SU-DHL-6 (cell line): ENCODE results near the gene ADGRD1.

Source experiments
- H2AFZ ChIP-seq: fragments of 200-600 bp; sonication (generic); 2 replicates; pipeline ENCODE4 v1.6.1; 2014; ENCODE audit warnings: low read depth, mild to moderate bottlenecking, moderate library complexity, mixed read lengths, antibody characterized with exemption, low read length; ENCODE audit not compliant: severe bottlenecking
- H3F3A ChIP-seq: fragments of 200-600 bp; shearing (Covaris generic); 2 replicates; pipeline ENCODE4 v1.6.0; 2016; ENCODE audit warnings: antibody characterized with exemption, mild to moderate bottlenecking; ENCODE audit not compliant: insufficient read depth
- H3K27ac ChIP-seq: fragments of 200-600 bp; sonication (generic); 2 replicates; pipeline ENCODE4 v1.5.1; 2016; ENCODE audit warnings: low read depth, mild to moderate bottlenecking, low read length, moderate library complexity, mixed read lengths
- H3K27me3 ChIP-seq: fragments of 200-600 bp; sonication (generic), shearing (Covaris generic); 2 replicates; pipeline ENCODE4 v1.6.0; 2014; ENCODE audit warnings: mild to moderate bottlenecking, low read length
- H3K36me3 ChIP-seq: fragments of 200-600 bp; sonication (generic); 2 replicates; pipeline ENCODE4 v1.6.1; 2014; ENCODE audit warnings: mild to moderate bottlenecking, low read length, mixed read lengths
- H3K4me2 ChIP-seq: fragments of 300-600, 200-600 bp; shearing (Covaris generic), sonication (generic); 2 replicates; pipeline ENCODE4 v1.6.0; 2014; ENCODE audit warnings: low read length, low read depth, mild to moderate bottlenecking; ENCODE audit not compliant: poor library complexity, severe bottlenecking
- H3K4me3 ChIP-seq: fragments of 200-600 bp; sonication (generic); 2 replicates; pipeline ENCODE4 v1.5.1; 2014; ENCODE audit warnings: antibody characterized with exemption, low read length, mild to moderate bottlenecking, mixed read lengths; ENCODE audit not compliant: insufficient read depth, poor library complexity, severe bottlenecking
- H3K79me2 ChIP-seq: fragments of 200-600 bp; sonication (generic); 2 replicates; pipeline ENCODE4 v1.6.1; 2014; ENCODE audit warnings: mild to moderate bottlenecking, low read length, moderate library complexity; ENCODE audit not compliant: insufficient read depth
- H3K9ac ChIP-seq: fragments of 200-600 bp; sonication (generic); 2 replicates; pipeline ENCODE4 v1.7.0; 2014; ENCODE audit warnings: mild to moderate bottlenecking, low read length
- H3K9me2 ChIP-seq: fragments of 200-600 bp; sonication (generic); replicated peaks from 2 replicates; pipeline ENCODE4 v1.6.1; 2014; ENCODE audit warnings: low read length; ENCODE audit not compliant: insufficient read depth
- H3K9me3 ChIP-seq: fragments of 200-600 bp; sonication (generic); 2 replicates; pipeline ENCODE4 v1.6.1; 2014; ENCODE audit warnings: low read length, mixed read lengths; ENCODE audit not compliant: insufficient read depth
- H4K20me1 ChIP-seq: fragments of 200-600 bp; sonication (generic); 2 replicates; pipeline ENCODE4 v1.6.1; 2014; ENCODE audit warnings: low read depth, mild to moderate bottlenecking, antibody characterized with exemption, low read length, moderate library complexity, mixed read lengths
- EZH2phosphoT487 ChIP-seq: fragments of 200-600 bp; sonication (generic), shearing (Covaris generic); conservative IDR thresholded peaks from 2 replicates; pipeline ENCODE4 v1.6.1; 2018; ENCODE audit warnings: mild to moderate bottlenecking, antibody characterized with exemption, low read length, moderate library complexity, mixed read lengths
- TF ChIP-seq, protein P1 (sequence below): fragments of 200-600 bp; sonication (generic); IDR thresholded peaks from one replicate; pipeline ENCODE4 v1.5.1; 2017; ENCODE audit warnings: antibody characterized with exemption, mild to moderate bottlenecking, low read length, moderate library complexity; ENCODE audit not compliant: insufficient read depth, poor library complexity, severe bottlenecking

The ADGRD1 gene

DNA sequence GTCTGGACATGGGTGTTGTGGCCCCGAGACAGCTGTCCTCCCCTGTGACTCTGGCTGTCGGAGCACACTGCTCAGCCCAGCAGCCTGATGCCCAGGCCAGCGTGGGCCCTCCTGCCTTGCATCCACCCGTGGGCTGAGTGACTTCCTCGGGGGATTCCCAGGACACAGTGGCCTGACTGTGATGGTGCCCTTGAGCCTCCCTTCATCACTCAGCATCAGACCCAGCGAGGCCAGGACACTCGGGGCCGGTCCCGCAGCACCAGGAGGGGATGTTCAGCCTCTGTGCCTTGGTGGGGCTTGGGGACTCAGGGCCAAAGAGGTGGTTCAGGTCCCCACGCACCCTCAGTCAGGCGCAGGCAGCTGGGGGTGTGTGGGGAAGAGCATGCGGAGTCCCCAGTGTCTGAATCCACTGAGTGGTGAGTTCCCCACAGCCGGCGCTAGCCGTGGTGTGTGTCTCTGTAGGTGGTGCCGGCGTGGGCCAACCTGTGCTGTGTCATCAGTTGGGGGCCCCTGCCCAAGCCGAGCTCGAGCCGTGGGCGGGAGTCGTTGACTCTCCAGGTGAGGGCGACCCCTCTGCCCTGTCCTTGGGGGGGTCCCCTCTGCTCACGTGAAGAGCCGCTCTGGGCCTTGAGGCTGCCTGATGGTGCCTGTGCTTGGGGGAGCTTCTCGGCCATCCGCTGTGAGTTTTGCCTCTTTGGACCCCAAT lies 185.8 kb downstream of the ADGRD1 start:
- Histone ChIP-seq H3K4me2 (no peak overlapping the region), H3K79me2 (no peaks in the 10 kb centered on the region), H3K4me3 (no peak overlapping the region)

DNA sequence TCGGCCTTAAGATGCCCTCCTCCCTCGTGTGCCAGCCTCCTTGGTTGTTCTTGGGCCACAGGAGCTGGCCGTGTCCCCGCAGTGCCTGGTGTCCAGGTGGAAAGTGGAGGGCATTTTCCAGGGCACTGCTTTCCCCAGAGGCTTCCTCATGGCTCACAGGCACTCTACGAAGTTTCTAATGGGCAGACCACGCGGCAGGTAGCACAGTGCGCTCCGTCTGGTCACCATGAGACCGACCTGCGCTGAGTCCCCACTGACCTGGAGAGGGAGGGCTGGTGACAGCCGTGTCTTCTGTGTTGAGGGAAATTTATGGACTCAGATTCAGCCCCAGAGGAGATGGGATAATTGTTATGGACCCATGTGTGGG lies 186.3 kb downstream of the ADGRD1 start:
- H3K27ac ChIP-seq = no peak overlapping the region
- no peaks in the 10 kb centered on the region for H4K20me1 ChIP-seq
- H3K9ac ChIP-seq = no peak overlapping the region
- H3K9me2 ChIP-seq = no peaks in the 10 kb centered on the region
- no peak overlapping the region for H2AFZ ChIP-seq
- H3K27me3 ChIP-seq = no peaks in the 10 kb centered on the region
- no peaks in the 10 kb centered on the region for H3K9me3 ChIP-seq
- no peaks in the 10 kb centered on the region for H3K79me2 ChIP-seq
- H3F3A ChIP-seq = no peaks in the 10 kb centered on the region
- no peak overlapping the region for H3K4me2 ChIP-seq
- H3K4me3 ChIP-seq = no peak overlapping the region
- H3K36me3 ChIP-seq = no peaks in the 10 kb centered on the region
- no peak for TF ChIP-seq EZH2phosphoT487
- TF ChIP-seq, protein P1, sequence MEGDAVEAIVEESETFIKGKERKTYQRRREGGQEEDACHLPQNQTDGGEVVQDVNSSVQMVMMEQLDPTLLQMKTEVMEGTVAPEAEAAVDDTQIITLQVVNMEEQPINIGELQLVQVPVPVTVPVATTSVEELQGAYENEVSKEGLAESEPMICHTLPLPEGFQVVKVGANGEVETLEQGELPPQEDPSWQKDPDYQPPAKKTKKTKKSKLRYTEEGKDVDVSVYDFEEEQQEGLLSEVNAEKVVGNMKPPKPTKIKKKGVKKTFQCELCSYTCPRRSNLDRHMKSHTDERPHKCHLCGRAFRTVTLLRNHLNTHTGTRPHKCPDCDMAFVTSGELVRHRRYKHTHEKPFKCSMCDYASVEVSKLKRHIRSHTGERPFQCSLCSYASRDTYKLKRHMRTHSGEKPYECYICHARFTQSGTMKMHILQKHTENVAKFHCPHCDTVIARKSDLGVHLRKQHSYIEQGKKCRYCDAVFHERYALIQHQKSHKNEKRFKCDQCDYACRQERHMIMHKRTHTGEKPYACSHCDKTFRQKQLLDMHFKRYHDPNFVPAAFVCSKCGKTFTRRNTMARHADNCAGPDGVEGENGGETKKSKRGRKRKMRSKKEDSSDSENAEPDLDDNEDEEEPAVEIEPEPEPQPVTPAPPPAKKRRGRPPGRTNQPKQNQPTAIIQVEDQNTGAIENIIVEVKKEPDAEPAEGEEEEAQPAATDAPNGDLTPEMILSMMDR = no peak

More for the DNA sequence above, 185.8 kb downstream of the ADGRD1 start:
- TF ChIP-seq, protein P1 = no peak
- TF ChIP-seq EZH2phosphoT487 = no peak
- H4K20me1 ChIP-seq = no peaks in the 10 kb centered on the region
- H3K27ac ChIP-seq = no peak overlapping the region
- no peak overlapping the region for H2AFZ ChIP-seq
- H3K36me3 ChIP-seq = no peaks in the 10 kb centered on the region
- no peaks in the 10 kb centered on the region for H3K27me3 ChIP-seq
- H3F3A ChIP-seq = no peaks in the 10 kb centered on the region
- no peaks in the 10 kb centered on the region for H3K9me3 ChIP-seq
- no peak overlapping the region for H3K9ac ChIP-seq
- no peaks in the 10 kb centered on the region for H3K9me2 ChIP-seq

DNA sequence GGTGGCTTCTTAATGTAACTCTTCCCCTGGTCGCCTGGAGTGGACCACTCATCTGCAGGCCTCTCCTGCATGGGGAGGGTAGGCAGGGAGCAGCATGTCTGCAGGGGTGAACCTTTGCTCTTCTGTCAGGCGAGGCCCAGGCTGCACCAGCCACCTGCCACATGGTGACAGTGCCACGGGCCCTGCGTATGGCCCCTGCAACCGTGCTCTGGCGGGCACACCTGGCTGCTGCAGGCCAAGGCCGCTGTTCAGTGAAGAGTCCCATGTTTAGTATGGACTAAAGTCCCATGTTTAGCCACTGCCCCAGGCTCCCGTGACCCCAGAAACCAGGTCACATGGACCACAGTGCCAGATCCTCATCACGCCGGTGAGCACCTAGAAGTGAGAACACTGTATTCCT lies 187.0 kb downstream of the ADGRD1 start:
- Histone ChIP-seq H3K79me2 (no peaks in the 10 kb centered on the region), H3K4me3 (no peak overlapping the region), H3K27me3 (no peaks in the 10 kb centered on the region), H3F3A (no peaks in the 10 kb centered on the region), H3K9me3 (no peaks in the 10 kb centered on the region), H3K9me2 (no peaks in the 10 kb centered on the region), H3K9ac (no peak overlapping the region), H3K4me2 (no peak overlapping the region), H3K27ac (no peak overlapping the region), H4K20me1 (no peaks in the 10 kb centered on the region), H3K36me3 (no peaks in the 10 kb centered on the region), H2AFZ (no peak overlapping the region)
- TF ChIP-seq EZH2phosphoT487 = no peak
- TF ChIP-seq, protein P1 = no peak
